Adrenal gland (tissue), 12 donors: Measurements from ENCODE around the gene UPK3B. TPM values are rescaled to one million over a fixed set of nuclear protein-coding genes. Genes with fewer than 3 reads are reported as not detected.
A peak's percentile ranks its signal among the peaks of the same experiment; 100 is the strongest.
"Not testable (repeated sequence)": the region's sequence is repeated elsewhere in the genome, so short reads cannot be mapped to it uniquely, and the experiment has no call there.

Experiments
- DNase-seq, 7 donors: peaks; one replicate each; pipeline ENCODE4 v3.0.0-alpha.2; 2019 to 2020
- H3K27ac ChIP-seq, 5 donors: fragments of 200-600 bp; sonication (generic) in 4 of 5; 1 replicate in 3 of 5; 2 replicates in 2 of 5; pipeline versions ENCODE4 v1.5.1 to v1.8.0; 2016 to 2020; ENCODE audit warnings: mild to moderate bottlenecking in 1 of 5
- H3K27me3 ChIP-seq: fragments of 200-600 bp; 2 replicates; pipeline ENCODE4 v1.8.0; 2021
- H3K36me3 ChIP-seq, 2 donors: fragments of 200-600 bp; replicated peaks in 1 of 2; 1 replicate in 1 of 2; 2 replicates in 1 of 2; pipeline versions ENCODE4 v1.5.1 to v1.8.0; 2018 to 2022
- H3K4me1 ChIP-seq, 2 donors: fragments of 200-600 bp; replicated peaks in 1 of 2; 1 replicate in 1 of 2; 2 replicates in 1 of 2; pipeline versions ENCODE4 v1.5.1 to v1.8.0; 2018 to 2021
- H3K4me3 ChIP-seq, 4 donors: fragments of 200-600 bp; sonication (generic) in 3 of 4; one replicate each; pipeline ENCODE4 v1.5.1; 2016 to 2018
- H3K9me3 ChIP-seq, 3 donors: fragments of 200-600 bp; sonication (generic) in 1 of 3; replicated peaks in 1 of 3; 1 replicate in 2 of 3; 2 replicates in 1 of 3; pipeline versions ENCODE4 v1.5.1 to v1.8.0; 2016 to 2021
- POLR2A ChIP-seq, 2 donors: fragments of 450-650 bp; IDR thresholded peaks; one replicate each; pipeline ENCODE4 v1.6.1; 2017; ENCODE audit warnings: antibody characterized with exemption in 2 of 2, mild to moderate bottlenecking in 2 of 2, moderate library complexity in 1 of 2
- WGBS, 4 donors: extraction: QIAGEN DNeasy Blood & Tissue Kit in 2 of 4; methylation state at CpG; one replicate each; pipeline versions ENCODE4 v1.1.5 to v1.1.7; 2013 to 2017; 5-methylcytosine and 5-hydroxymethylcytosine counted together
- intact Hi-C, 2 donors: fragments of 100-400 bp; cut with DNase I; formaldehyde crosslinking; loops; one replicate each; pipeline versions ENCODE4 v1.14.1 to v1.15.0; 2022 to 2023
- polyA plus RNA-seq, 3 donors: library from polyadenylated mRNA; stranded (reverse); fragments of 200-250 nt in 2 of 3; fragments of 350-450 nt in 1 of 3; fragmentation: Illumina TruSeq in 1 of 3; extraction: RNeasy Lipid Tissue Mini Kit (QIAGEN cat#74804) in 1 of 3; gene quantifications; one replicate each; pipeline ENCODE4 v1.2.3, GENCODE V29; 2013 to 2014
- total RNA-seq, 9 donors: library from RNA; depleted of rRNA in 4 of 9; stranded (reverse); fragments of >200 nt in 4 of 9; fragments of 120-200 nt in 1 of 9; fragmentation: NEBNext Ultra II Directional in 1 of 9; extraction: Animal tissue kit (Norgen Biotek cat#: 25700) in 1 of 9; gene quantifications; one replicate each; pipeline versions ENCODE4 v1.1.0 to v1.2.4, GENCODE V29; 2013 to 2023
- TF ChIP-seq, protein P1 (sequence below), 6 experiments: fragments of 450-650 bp in 4 of 6; fragments of 200-600 bp in 2 of 6; sonication (generic) in 1 of 6; IDR thresholded peaks; 1 replicate in 5 of 6; 2 replicates in 1 of 6; pipeline versions ENCODE4 v1.5.1 to v1.8.0; 2016 to 2021; ENCODE audit warnings: antibody characterized with exemption in 6 of 6, mild to moderate bottlenecking in 2 of 6, moderate library complexity in 1 of 6
- donor health status: healthy with polysubstance abuse.
- donor health status: Bipolar disorder and iron deficiency.
- donor health status: DM: yes; HTN: yes; CAD: no.
- donor health status: DM: no; HTN: no; CAD: no.
- donor health status: DM: no; HTN: no; CAD: no.
- donor health status: DM: yes; HTN: yes; CAD: no.

UPK3B gene
- total and polyA plus RNA-seq, 12 donors, result 0.22 to 2.6 (median 0.83) TPM; not detected in 2

DNA sequence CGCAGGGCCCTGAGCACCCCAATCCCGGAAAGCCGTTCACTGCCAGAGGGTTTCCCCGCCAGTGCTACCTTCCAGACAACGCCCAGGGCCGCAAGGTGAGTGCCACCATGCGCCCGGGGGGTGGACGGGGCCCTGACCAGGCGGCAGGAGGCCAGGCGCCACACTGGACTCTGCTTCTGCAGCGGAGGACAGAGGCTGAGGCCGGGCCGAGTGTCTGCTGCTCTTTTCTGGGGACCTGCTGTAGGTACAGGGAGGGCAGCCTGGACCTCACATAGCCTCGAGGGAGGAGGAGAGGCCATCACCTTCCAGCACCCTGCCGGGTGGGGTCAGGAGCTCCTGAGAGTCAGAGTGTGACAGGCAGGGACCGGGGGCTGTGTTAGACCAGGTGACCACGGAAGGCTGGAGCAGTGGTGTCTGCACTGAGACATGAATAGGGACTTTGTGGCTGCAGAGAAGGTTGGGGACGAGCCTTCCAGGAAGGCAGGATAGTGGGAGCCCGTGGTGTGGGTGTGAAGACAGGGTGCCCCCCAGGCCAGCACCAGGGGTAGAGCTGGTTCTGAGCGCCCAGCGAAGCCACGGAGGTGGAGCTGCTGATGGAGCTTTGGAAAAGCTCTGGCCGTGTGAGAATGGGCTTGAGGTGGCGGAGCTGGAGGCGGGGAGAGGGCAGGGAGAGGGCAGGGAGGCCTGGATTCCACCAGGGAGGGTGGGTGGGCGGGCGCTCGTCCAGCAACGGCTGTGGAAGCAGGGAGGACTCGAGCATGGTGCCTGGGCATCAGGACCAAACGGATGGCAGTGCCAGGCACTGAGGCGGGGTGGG lies 5.8 kb upstream of the UPK3B start:
- 87 to 95% (median 92%) methylated on average over 13 to 23 of the region's 33 CpGs for WGBS, 4 donors
- not testable (repeated sequence) for H3K27me3 ChIP-seq, H3K36me3 ChIP-seq, H3K4me3 ChIP-seq, H3K4me1 ChIP-seq, H3K27ac ChIP-seq, DNase-seq, H3K9me3 ChIP-seq
- intact Hi-C loops, result loop anchor here (10.0 kb wide), 1 partner anchor 490 kb away; no protein-coding TSS in a partner anchor

GRCh38 chr7:76505168-76506080 lies 4.9 kb upstream of the UPK3B start:
- Histone ChIP-seq H3K27me3 (no peaks in the 10 kb centered on the region), H3K27ac (no peak overlapping the region), H3K36me3 (peaks cover 0 to 5% of the 10 kb centered on the region in 2 donors), H3K9me3 (no peaks in the 10 kb centered on the region), H3K4me1 (no peaks in the 10 kb centered on the region), H3K4me3 (no peak overlapping the region)
- DNase-seq, result peak in 1 of 7 donors; percentile 13
- no peak for TF ChIP-seq POLR2A (IDR thresholded peaks at IDR 0.05)
- TF ChIP-seq, protein P1, sequence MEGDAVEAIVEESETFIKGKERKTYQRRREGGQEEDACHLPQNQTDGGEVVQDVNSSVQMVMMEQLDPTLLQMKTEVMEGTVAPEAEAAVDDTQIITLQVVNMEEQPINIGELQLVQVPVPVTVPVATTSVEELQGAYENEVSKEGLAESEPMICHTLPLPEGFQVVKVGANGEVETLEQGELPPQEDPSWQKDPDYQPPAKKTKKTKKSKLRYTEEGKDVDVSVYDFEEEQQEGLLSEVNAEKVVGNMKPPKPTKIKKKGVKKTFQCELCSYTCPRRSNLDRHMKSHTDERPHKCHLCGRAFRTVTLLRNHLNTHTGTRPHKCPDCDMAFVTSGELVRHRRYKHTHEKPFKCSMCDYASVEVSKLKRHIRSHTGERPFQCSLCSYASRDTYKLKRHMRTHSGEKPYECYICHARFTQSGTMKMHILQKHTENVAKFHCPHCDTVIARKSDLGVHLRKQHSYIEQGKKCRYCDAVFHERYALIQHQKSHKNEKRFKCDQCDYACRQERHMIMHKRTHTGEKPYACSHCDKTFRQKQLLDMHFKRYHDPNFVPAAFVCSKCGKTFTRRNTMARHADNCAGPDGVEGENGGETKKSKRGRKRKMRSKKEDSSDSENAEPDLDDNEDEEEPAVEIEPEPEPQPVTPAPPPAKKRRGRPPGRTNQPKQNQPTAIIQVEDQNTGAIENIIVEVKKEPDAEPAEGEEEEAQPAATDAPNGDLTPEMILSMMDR (IDR thresholded peaks at IDR 0.05), result no peak
- WGBS, 4 donors, result 93 to 96% (median 95%) methylated on average over 17 to 32 of the region's 32 CpGs
- intact Hi-C loops, result loop anchor here (10.0 kb wide), 1 partner anchor 489 kb away; no protein-coding TSS in a partner anchor

DNA sequence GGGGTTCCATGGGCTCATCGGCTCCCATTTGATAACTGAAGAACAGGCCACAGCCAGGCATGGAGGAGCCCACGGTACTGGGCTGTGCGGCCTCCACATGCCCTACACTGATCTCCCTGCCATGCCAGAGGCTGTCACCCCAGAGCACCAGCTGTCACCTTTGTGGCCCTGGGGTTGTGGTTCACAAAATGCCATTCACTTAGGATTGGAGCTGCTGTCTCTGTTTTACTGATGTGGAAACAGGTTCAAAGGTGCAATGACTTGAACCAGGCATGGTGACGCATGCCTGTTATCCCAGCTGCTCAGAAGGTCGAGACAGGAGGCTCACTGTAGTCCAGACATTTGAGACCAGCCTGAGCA lies 4.3 kb upstream of the UPK3B start:
- no peak for DNase-seq
- intact Hi-C loops, result loop anchor here (10.0 kb wide), 1 partner anchor 489 kb away; no protein-coding TSS in a partner anchor
- Histone ChIP-seq H3K9me3 (no peaks in the 10 kb centered on the region), H3K36me3 (peaks cover 0 to 5% of the 10 kb centered on the region in 2 donors), H3K4me1 (no peaks in the 10 kb centered on the region), H3K27me3 (no peaks in the 10 kb centered on the region), H3K4me3 (no peak overlapping the region), H3K27ac (no peak overlapping the region)
- TF ChIP-seq, protein P1 (IDR thresholded peaks at IDR 0.05), result no peak
- no peak for TF ChIP-seq POLR2A (IDR thresholded peaks at IDR 0.05)
- 78 to 97% (median 82%) methylated on average over 4 to 5 of the region's 5 CpGs for WGBS, 4 donors

DNA sequence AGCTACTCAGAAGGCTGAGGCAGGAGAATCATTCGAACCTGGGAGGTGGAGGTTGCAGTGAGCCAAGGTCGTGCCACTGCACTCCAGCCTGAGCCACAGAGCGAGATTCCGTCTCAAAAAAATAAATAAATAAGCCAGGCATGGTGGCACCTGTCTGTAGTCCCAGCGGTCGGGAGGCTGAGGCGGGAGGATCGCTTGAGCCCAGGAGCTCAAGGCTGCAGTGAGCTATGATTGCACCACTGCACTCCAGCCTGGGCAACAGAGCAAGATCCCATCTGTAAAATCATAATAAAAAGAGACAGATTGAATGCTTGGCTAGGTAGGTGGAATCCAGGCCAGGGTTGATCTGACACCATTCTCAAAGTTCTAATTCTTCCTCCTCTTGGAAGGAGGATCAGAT lies 3.7 kb upstream of the UPK3B start:
- intact Hi-C loops, result loop anchor here (10.0 kb wide), 1 partner anchor 488 kb away; no protein-coding TSS in a partner anchor
- H3K9me3 ChIP-seq, DNase-seq, H3K4me3 ChIP-seq, H3K27me3 ChIP-seq, H3K4me1 ChIP-seq, H3K27ac ChIP-seq, H3K36me3 ChIP-seq: not testable (repeated sequence)
- 84 to 96% (median 95%) methylated on average over 8 of the region's 8 CpGs for WGBS, 4 donors
